IPS-NIHi7 (cell line): ENCODE results near the gene PSMC4.

Experiments
- DNase-seq: peaks from one replicate; pipeline ENCODE4 v3.0.0; 2012; ENCODE audit warnings: mixed read lengths; ENCODE audit errors: extremely low spot score

The PSMC4 gene

GRCh38 chr19:39993605-39994004, 22.6 kb downstream of the PSMC4 start:
- no peak for DNase-seq

- no peak for DNase-seq
Observed at GRCh38 chr19:39994361-39994760, 23.4 kb downstream of the PSMC4 start.

- DNase-seq, result no peak
Observed at GRCh38 chr19:39995794-39996193, 24.8 kb downstream of the PSMC4 start.

- peak; percentile 35 for DNase-seq
Observed at GRCh38 chr19:39996218-39996810, 25.3 kb downstream of the PSMC4 start.

GRCh38 chr19:39996811-39997637, 26.1 kb downstream of the PSMC4 start, which contains the start of gene ZNF546:
ZNF546 (plus strand) TSS chr19:39997060; CDS start chr19:39998327, 1,267 bp downstream.
- DNase-seq, result peak; percentile 91

GRCh38 chr19:39997638-39998216, 26.8 kb downstream of the PSMC4 start:
- DNase-seq, result no peak

GRCh38 chr19:39998501-39998900, 27.5 kb downstream of the PSMC4 start:
- no peak for DNase-seq

- no peak for DNase-seq
Observed at GRCh38 chr19:40005691-40006272, 34.8 kb downstream of the PSMC4 start.

- DNase-seq, result no peak
Observed at GRCh38 chr19:40006273-40006691, 35.3 kb downstream of the PSMC4 start.

- no peak for DNase-seq
Observed at GRCh38 chr19:40009674-40010073, 38.7 kb downstream of the PSMC4 start.

GRCh38 chr19:40013991-40014390, 43.0 kb downstream of the PSMC4 start:
- no peak for DNase-seq

- no peak for DNase-seq
Observed at GRCh38 chr19:40023969-40024368, 53.0 kb downstream of the PSMC4 start.

- no peak for DNase-seq
Observed at GRCh38 chr19:40025938-40026596, 55.1 kb downstream of the PSMC4 start.

- DNase-seq, result no peak
Observed at GRCh38 chr19:40026597-40026970, 55.6 kb downstream of the PSMC4 start.
